ENCODE results near the gene SHFL. TPM values are rescaled to one million over a fixed set of nuclear protein-coding genes. Genes with fewer than 3 reads are reported as not detected.

SHFL gene
- total RNA-seq, 4 donors from 2014 or later = 39.9 to 125 (median 62.7) TPM

- Histone ChIP-seq H3K27me3 (no peaks in the 10 kb centered on the region), H3K27ac (no peak overlapping the region), H3K9me3 (no peaks in the 10 kb centered on the region), H3K36me3 (peaks cover 0 to 79% (median 0%) of the 10 kb centered on the region in 3 donors), H3K4me1 (no peaks in the 10 kb centered on the region), H3K4me3 (no peak overlapping the region)
- no peak for DNase-seq
- TF ChIP-seq POLR2A (IDR thresholded peaks at IDR 0.05) (no peak), CTCF (IDR thresholded peaks at IDR 0.05) (no peak)
Measured at GRCh38 chr19:10132905-10133304, 46.8 kb downstream of the SHFL start.

GRCh38 chr19:10133596-10133995 lies 47.5 kb downstream of the SHFL start:
- H3K9me3 ChIP-seq = no peaks in the 10 kb centered on the region
- peaks cover 0 to 80% (median 0%) of the 10 kb centered on the region in 3 donors for H3K36me3 ChIP-seq
- TF ChIP-seq CTCF (IDR thresholded peaks at IDR 0.05) = no peak
- TF ChIP-seq POLR2A (IDR thresholded peaks at IDR 0.05) = no peak

GRCh38 chr19:10134040-10134439 lies 47.9 kb downstream of the SHFL start:
- no peaks in the 10 kb centered on the region for H3K9me3 ChIP-seq
- H3K27ac ChIP-seq = no peak overlapping the region
- no peaks in the 10 kb centered on the region for H3K27me3 ChIP-seq
- no peak overlapping the region for H3K4me3 ChIP-seq
- peaks cover 0 to 83% (median 0%) of the 10 kb centered on the region in 3 donors for H3K36me3 ChIP-seq
- H3K4me1 ChIP-seq = no peaks in the 10 kb centered on the region
- TF ChIP-seq CTCF (IDR thresholded peaks at IDR 0.05) = no peak
- no peak for TF ChIP-seq POLR2A (IDR thresholded peaks at IDR 0.05)
- DNase-seq = no peak

More at GRCh38 chr19:10133596-10133995, 47.5 kb downstream of the SHFL start:
- H3K4me3 ChIP-seq = no peak overlapping the region
- DNase-seq = no peak
- H3K27ac ChIP-seq = no peak overlapping the region
- H3K27me3 ChIP-seq = no peaks in the 10 kb centered on the region
- H3K4me1 ChIP-seq = no peaks in the 10 kb centered on the region

GRCh38 chr19:10135551-10136334 lies 49.6 kb downstream of the SHFL start:
- Histone ChIP-seq H3K27ac (no peak overlapping the region), H3K27me3 (no peaks in the 10 kb centered on the region), H3K4me1 (no peaks in the 10 kb centered on the region), H3K4me3 (no peak overlapping the region), H3K36me3 (peaks cover 0 to 93% (median 0%) of the 10 kb centered on the region in 3 donors), H3K9me3 (no peaks in the 10 kb centered on the region)
- TF ChIP-seq POLR2A (IDR thresholded peaks at IDR 0.05) (no peak), CTCF (IDR thresholded peaks at IDR 0.05) (no peak)
- DNase-seq = no peak

GRCh38 chr19:10136936-10137335 lies 50.8 kb downstream of the SHFL start:
- H3K4me1 ChIP-seq = no peaks in the 10 kb centered on the region
- peaks cover 0 to 94% (median 0%) of the 10 kb centered on the region in 3 donors for H3K36me3 ChIP-seq
- H3K9me3 ChIP-seq = no peaks in the 10 kb centered on the region
- H3K4me3 ChIP-seq = no peak overlapping the region
- DNase-seq = no peak
- TF ChIP-seq POLR2A (IDR thresholded peaks at IDR 0.05) (no peak), CTCF (IDR thresholded peaks at IDR 0.05) (no peak)
- H3K27ac ChIP-seq = no peak overlapping the region
- H3K27me3 ChIP-seq = no peaks in the 10 kb centered on the region
